Psoas muscle (tissue), 8 donors: ENCODE measurements around the gene AOX1. TPM values are rescaled to one million over a fixed set of nuclear protein-coding genes. Genes with fewer than 3 reads are reported as not detected.
"Not testable (repeated sequence)": the region's sequence is repeated elsewhere in the genome, so short reads cannot be mapped to it uniquely, and the experiment has no call there.

Experiments
- ATAC-seq, 4 donors: fragments of 200-7000 bp; cut with Tn5 transposase; one replicate each; pipeline ENCODE4 v1.9.1; 2020; ENCODE audit warnings: moderate library complexity in 3 of 4, mild to moderate bottlenecking in 2 of 4
- DNase-seq, 2 donors: peaks; one replicate each; pipeline ENCODE4 v3.0.0-alpha.2; 2020
- H3K27ac ChIP-seq: fragments of 200-600 bp; one replicate; pipeline ENCODE4 v1.8.0; 2022
- H3K27me3 ChIP-seq, 3 donors: fragments of 200-600 bp in 1 of 3; one replicate each; pipeline versions ENCODE4 v1.6.1 to v1.8.0; 2013 to 2022; ENCODE audit warnings: low read length in 2 of 3, mild to moderate bottlenecking in 2 of 3, moderate library complexity in 1 of 3; ENCODE audit not compliant: insufficient read depth in 3 of 3
- H3K36me3 ChIP-seq, 2 donors: fragments of 200-600 bp in 1 of 2; one replicate each; pipeline versions ENCODE4 v1.6.1 to v1.8.0; 2013 to 2022; ENCODE audit warnings: low read depth in 1 of 2, mild to moderate bottlenecking in 1 of 2, moderate library complexity in 1 of 2; ENCODE audit not compliant: insufficient read depth in 1 of 2
- H3K4me1 ChIP-seq: fragments of 200-600 bp; one replicate; pipeline ENCODE4 v1.8.0; 2022
- H3K4me3 ChIP-seq: fragments of 200-600 bp; one replicate; pipeline ENCODE4 v1.8.0; 2022; ENCODE audit warnings: mild to moderate bottlenecking
- H3K9me3 ChIP-seq: fragments of 200-600 bp; one replicate; pipeline ENCODE4 v1.8.0; 2022
- CTCF ChIP-seq: fragments of 200-600 bp; IDR thresholded peaks from one replicate; pipeline ENCODE4 v1.8.0; 2022; ENCODE audit warnings: antibody characterized with exemption
- WGBS, 3 donors: extraction: QIAGEN DNeasy Blood & Tissue Kit; methylation state at CpG; one replicate each; pipeline versions ENCODE4 v1.1.6 to v1.1.7; 2013; 5-methylcytosine and 5-hydroxymethylcytosine counted together
- intact Hi-C, 2 donors: fragments of 100-400 bp; cut with DNase I; formaldehyde crosslinking; loops; one replicate each; pipeline versions ENCODE4 v1.11.0 to v1.14.2; 2022
- polyA plus RNA-seq, 3 donors: library from polyadenylated mRNA; stranded (reverse); fragments of 200-250 nt; gene quantifications; one replicate each; pipeline ENCODE4 v1.2.3, GENCODE V29; 2013
- total RNA-seq, 4 donors: library from RNA; stranded (reverse); fragmentation: NEBNext Ultra II Directional in 2 of 4; extraction: Animal tissue kit (Norgen Biotek cat#: 25700) in 2 of 4; gene quantifications; one replicate each; pipeline versions ENCODE4 v1.2.1 to v1.2.4, GENCODE V29; 2021 to 2023
- donor health status: healthy with polysubstance abuse.
- donor health status: DM: no; HTN: no; CAD: no; lungs with moderate emphysema.
- donor health status: Bipolar disorder and iron deficiency.
- donor health status: healthy.
- donor health status: DM: yes; HTN: yes; CAD: no.
- donor health status: DM: no; HTN: no; CAD: no.
- donor health status: DM: no; HTN: no; CAD: no.
- donor health status: DM: yes; HTN: yes; CAD: no.

Gene AOX1
- total and polyA plus RNA-seq, 7 donors, result 4.2 to 17.0 (median 10.3) TPM

DNA sequence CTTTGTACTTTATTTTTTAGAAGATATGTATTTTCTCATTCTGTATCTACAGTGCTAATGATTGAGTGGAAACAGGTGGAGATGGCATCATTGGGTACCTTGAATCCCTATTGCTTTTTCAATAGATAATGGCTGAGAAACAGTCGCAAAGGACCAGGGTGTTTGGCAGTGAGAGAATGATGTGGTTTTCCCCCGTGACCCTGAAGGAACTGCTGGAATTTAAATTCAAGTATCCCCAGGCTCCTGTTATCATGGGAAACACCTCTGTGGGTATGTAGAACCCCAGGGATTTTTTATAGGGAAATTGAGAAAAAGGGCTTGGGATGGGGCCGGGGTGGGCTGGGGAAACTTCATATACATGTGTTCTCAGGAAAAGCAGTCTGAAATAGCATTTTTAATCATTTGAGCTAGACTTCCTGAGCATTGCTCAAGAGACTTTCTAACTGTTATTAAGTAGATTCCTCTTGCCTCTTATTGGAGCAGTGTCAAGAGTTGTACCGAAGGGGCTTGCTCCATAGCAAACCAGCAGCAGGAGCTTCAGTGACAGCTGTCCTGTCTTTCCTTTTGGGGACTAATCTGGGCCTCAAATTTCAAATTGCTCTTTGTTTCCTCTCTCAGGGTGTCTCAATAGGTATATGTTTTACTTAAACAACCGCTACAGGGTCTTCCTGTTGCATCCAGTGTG lies 18.9 kb downstream of the AOX1 start:
- Histone ChIP-seq H3K27me3 (no peaks in the 10 kb centered on the region), H3K4me3 (no peak overlapping the region), H3K9me3 (no peaks in the 10 kb centered on the region), H3K27ac (no peak overlapping the region), H3K4me1 (no peaks in the 10 kb centered on the region), H3K36me3 (no peaks in the 10 kb centered on the region)
- no peak for ATAC-seq
- WGBS, 3 donors, result 51 to 60% (median 55%) methylated on average over 5 of the region's 5 CpGs
- no peak for TF ChIP-seq CTCF
- no peak for DNase-seq
- intact Hi-C loops, result no loop called here

DNA sequence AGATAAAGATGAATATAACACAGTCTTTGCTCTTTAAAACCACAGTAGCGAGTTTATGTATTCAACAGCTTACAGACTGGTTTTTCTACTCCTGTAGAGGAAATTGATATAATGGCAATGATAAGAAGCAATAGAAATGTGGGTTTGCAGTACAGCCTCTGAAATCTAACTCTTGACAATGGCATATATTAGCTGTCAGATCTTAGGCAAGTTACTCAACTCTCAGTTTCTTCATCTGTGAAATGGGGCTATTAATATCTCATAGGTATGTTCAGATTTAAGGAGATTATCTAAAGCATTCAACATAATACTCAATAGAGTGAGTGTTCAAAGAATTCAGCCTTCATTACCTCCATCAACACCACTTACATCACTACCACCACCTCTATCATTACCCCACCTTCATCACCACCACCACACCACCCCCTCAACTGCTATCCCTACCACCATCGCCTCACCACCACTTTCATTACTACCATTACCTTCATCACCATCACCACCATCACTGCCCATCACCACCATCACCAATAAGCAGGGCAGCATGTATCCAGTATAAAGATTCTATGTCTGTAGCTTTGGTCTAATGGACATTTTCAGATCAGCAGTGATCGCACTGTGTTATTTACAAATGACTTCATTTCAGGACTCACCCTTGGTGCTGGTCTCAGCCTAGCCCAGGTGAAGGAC lies 22.7 kb downstream of the AOX1 start:
- H3K36me3 ChIP-seq, result no peaks in the 10 kb centered on the region
- TF ChIP-seq CTCF, result no peak
- DNase-seq (no peak), ATAC-seq (no peak)
- intact Hi-C loops, result no loop called here
- H3K4me3 ChIP-seq, result no peak overlapping the region
- no peaks in the 10 kb centered on the region for H3K9me3 ChIP-seq
- H3K27ac ChIP-seq, result no peak overlapping the region
- 63 to 82% (median 70%) methylated on average over 3 of the region's 3 CpGs for WGBS, 3 donors
- no peaks in the 10 kb centered on the region for H3K27me3 ChIP-seq
- H3K4me1 ChIP-seq, result no peaks in the 10 kb centered on the region

GRCh38 chr2:200609028-200609614 lies 23.3 kb downstream of the AOX1 start:
- no peak for TF ChIP-seq CTCF
- no peaks in the 10 kb centered on the region for H3K9me3 ChIP-seq
- no peaks in the 10 kb centered on the region for H3K4me1 ChIP-seq
- DNase-seq (peak; percentile 56 to 57), ATAC-seq (peak in 2 of 4 donors; percentile 40 to 64)
- H3K27ac ChIP-seq, result no peak overlapping the region
- no peaks in the 10 kb centered on the region for H3K27me3 ChIP-seq
- no peak overlapping the region for H3K4me3 ChIP-seq
- intact Hi-C loops, result no loop called here
- H3K36me3 ChIP-seq, result no peaks in the 10 kb centered on the region

- H3K27me3 ChIP-seq, H3K4me3 ChIP-seq, intact Hi-C loops, H3K27ac ChIP-seq, H3K36me3 ChIP-seq, DNase-seq, ATAC-seq, H3K9me3 ChIP-seq, H3K4me1 ChIP-seq: not testable (repeated sequence)
- WGBS, 3 donors, result 86 to 90% (median 88%) methylated on average over 3 of the region's 3 CpGs
Observed at GRCh38 chr2:200610217-200610616, 24.4 kb downstream of the AOX1 start.

DNA sequence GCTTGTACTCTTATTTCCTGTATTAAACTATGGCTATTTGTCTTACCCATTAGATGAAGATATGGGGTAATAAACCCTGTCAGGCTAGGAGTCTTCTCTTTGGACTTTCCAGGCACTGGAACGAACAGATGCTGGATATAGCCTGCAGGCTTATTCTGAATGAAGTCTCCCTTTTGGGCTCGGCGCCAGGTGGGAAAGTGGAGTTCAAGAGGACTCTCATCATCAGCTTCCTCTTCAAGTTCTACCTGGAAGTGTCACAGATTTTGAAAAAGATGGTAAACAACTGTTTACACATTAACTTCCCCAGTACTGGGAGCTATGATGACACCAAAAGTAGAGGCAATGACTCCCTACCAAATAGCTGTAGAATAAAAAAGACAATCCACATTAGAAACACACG lies 27.9 kb downstream of the AOX1 start:
- no peak for TF ChIP-seq CTCF
- Histone ChIP-seq H3K27me3 (no peaks in the 10 kb centered on the region), H3K27ac (no peak overlapping the region), H3K4me3 (no peak overlapping the region), H3K4me1 (no peaks in the 10 kb centered on the region), H3K36me3 (no peaks in the 10 kb centered on the region), H3K9me3 (no peaks in the 10 kb centered on the region)
- no peak for ATAC-seq
- intact Hi-C loops, result no loop called here
- WGBS, 3 donors, result 79 to 84% (median 84%) methylated on average over 4 of the region's 4 CpGs
- DNase-seq, result no peak
